GM23338 (cell line): ENCODE data around the gene BCL2A1. TPM values are rescaled to one million over a fixed set of nuclear protein-coding genes. Genes with fewer than 3 reads are reported as not detected.
"Not testable (repeated sequence)": the region's sequence is repeated elsewhere in the genome, so short reads cannot be mapped to it uniquely, and the experiment has no call there.

Experiments
- ATAC-seq: fragments of 200-7000 bp; cut with Tn5 transposase; 3 replicates; pipeline ENCODE4 v1.9.1; 2020
- DNase-seq: peaks from one replicate; pipeline ENCODE4 v3.0.0-alpha.2; 2015; ENCODE audit warnings: low spot score
- H2AFZ ChIP-seq: fragments of 200-600 bp; sonication (generic); 2 replicates; pipeline ENCODE4 v1.8.0; 2016; ENCODE audit warnings: antibody characterized with exemption, mild to moderate bottlenecking, moderate library complexity
- H3F3A ChIP-seq: fragments of 200-600 bp; sonication (generic); replicated peaks from 2 replicates; pipeline ENCODE4 v1.8.0; 2017; ENCODE audit warnings: antibody characterized with exemption, mixed run types, low read depth
- H3K27ac ChIP-seq: fragments of 200-600 bp; sonication (generic); 2 replicates; pipeline ENCODE4 v1.6.1; 2016; ENCODE audit warnings: low read depth
- H3K27me3 ChIP-seq: fragments of 200-600 bp; sonication (generic); 2 replicates; pipeline ENCODE4 v1.8.0; 2016; ENCODE audit warnings: mild to moderate bottlenecking, mixed run types, moderate library complexity; ENCODE audit not compliant: insufficient read depth
- H3K36me3 ChIP-seq: fragments of 200-600 bp; sonication (generic); 2 replicates; pipeline ENCODE4 v1.8.0; 2016; ENCODE audit warnings: mild to moderate bottlenecking; ENCODE audit not compliant: insufficient read depth
- H3K4me1 ChIP-seq: fragments of 200-600 bp; sonication (generic); 2 replicates; pipeline ENCODE4 v1.8.0; 2016; ENCODE audit warnings: mild to moderate bottlenecking, moderate library complexity; ENCODE audit not compliant: insufficient read depth
- H3K4me2 ChIP-seq: fragments of 200-600 bp; sonication (generic); 2 replicates; pipeline ENCODE4 v1.7.1; 2017; ENCODE audit warnings: mixed run types
- H3K4me3 ChIP-seq: fragments of 200-600 bp; sonication (generic); 2 replicates; pipeline ENCODE4 v1.6.1; 2016; ENCODE audit warnings: mixed run types
- H3K79me2 ChIP-seq: fragments of 200-600 bp; sonication (generic); replicated peaks from 2 replicates; pipeline ENCODE4 v1.8.0; 2017; ENCODE audit warnings: mild to moderate bottlenecking; ENCODE audit not compliant: insufficient read depth
- H3K9me2 ChIP-seq: fragments of 200-600 bp; sonication (generic); 2 replicates; pipeline ENCODE4 v1.8.0; 2017; ENCODE audit not compliant: insufficient read depth
- H4K20me1 ChIP-seq: fragments of 200-600 bp; sonication (generic); replicated peaks from 2 replicates; pipeline ENCODE4 v1.8.0; 2017; ENCODE audit warnings: mild to moderate bottlenecking; ENCODE audit not compliant: insufficient read depth
- H3K27ac Mint-ChIP-seq: 2 replicates; pipeline ENCODE4 v1.8.0; 2020; ENCODE audit warnings: inconsistent platforms, mild to moderate bottlenecking, moderate library complexity, mixed read lengths
- H3K27me3 Mint-ChIP-seq: 3 replicates; pipeline ENCODE4 v1.8.0; 2022; ENCODE audit warnings: low read depth, mild to moderate bottlenecking, moderate library complexity, mixed read lengths, inconsistent platforms; ENCODE audit not compliant: insufficient read depth, poor library complexity
- H3K36me3 Mint-ChIP-seq: 3 replicates; pipeline ENCODE4 v1.8.0; 2021; ENCODE audit warnings: low read depth, mild to moderate bottlenecking, inconsistent platforms, moderate library complexity, mixed read lengths
- H3K4me1 Mint-ChIP-seq: 3 replicates; pipeline ENCODE4 v1.8.0; 2020; ENCODE audit warnings: mild to moderate bottlenecking, inconsistent platforms, mixed read lengths
- H3K4me3 Mint-ChIP-seq: 3 replicates; pipeline ENCODE4 v1.8.0; 2021; ENCODE audit warnings: moderate library complexity, mild to moderate bottlenecking, inconsistent platforms, mixed read lengths
- H3K9me3 Mint-ChIP-seq: 3 replicates; pipeline ENCODE4 v1.8.0; 2020; ENCODE audit warnings: moderate library complexity, mild to moderate bottlenecking, inconsistent platforms, mixed read lengths
- CTCF ChIP-seq, 2 experiments: fragments of 200-600 bp in 1 of 2; sonication (generic) in 1 of 2; conservative IDR thresholded peaks; 2 replicates each; pipeline versions ENCODE4 v1.5.1 to v1.6.1; 2016 to 2017; ENCODE audit warnings: antibody characterized with exemption in 2 of 2, low read depth in 2 of 2, mild to moderate bottlenecking in 2 of 2, moderate library complexity in 1 of 2
- EZH2 ChIP-seq: fragments of 200-600 bp; sonication (generic); IDR thresholded peaks from one replicate; pipeline ENCODE4 v1.8.0; 2017; ENCODE audit warnings: antibody characterized with exemption, mild to moderate bottlenecking, low read depth; ENCODE audit not compliant: unreplicated experiment
- JUNB ChIP-seq: IDR thresholded peaks from one replicate; pipeline ENCODE4 v1.6.1; 2016; ENCODE audit warnings: antibody characterized with exemption; ENCODE audit not compliant: unreplicated experiment
- NANOG ChIP-seq: IDR thresholded peaks from 2 replicates; pipeline ENCODE4 v1.6.1; 2016; ENCODE audit warnings: antibody characterized with exemption, borderline replicate concordance
- ZNF114 ChIP-seq: fragments of 250-450 bp; sonication (Bioruptor Pico); IDR thresholded peaks from 2 replicates; pipeline ENCODE4 v1.5.0; 2020; ENCODE audit warnings: mild to moderate bottlenecking, moderate library complexity
- polyA plus RNA-seq: library from polyadenylated mRNA; unstranded; fragments of >200 nt; fragmentation: Nextera tagmentation; extraction: Ambion mirVana; gene quantifications from 2 replicates; pipeline ENCODE4 v1.2.1, GENCODE V29; 2016
- total RNA-seq: library from RNA; depleted of rRNA; stranded (reverse); fragments of >200 nt; shearing (Covaris generic); gene quantifications from 2 replicates; pipeline ENCODE4 v1.2.3, GENCODE V29; 2014

Gene BCL2A1
- total and polyA plus RNA-seq, 2 experiments from 2014 or later, result not detected

GRCh38 chr15:79918278-79918677 lies 52.7 kb downstream of the BCL2A1 start:
- Mint-ChIP-seq H3K36me3 (peaks cover 95% of the 10 kb centered on the region), H3K9me3 (peaks cover 93% of the 10 kb centered on the region), H3K4me1 (0 out of 3 replicates have a peak, but pooled peaks cover 2% of the 10 kb centered on the region), H3K4me3 (no peak overlapping the region), H3K27me3 (peaks cover 11% of the 10 kb centered on the region), H3K27ac (no peak overlapping the region)
- peaks cover 50% of the 10 kb centered on the region for H3K36me3 ChIP-seq
- H3K4me2 ChIP-seq, result no peak overlapping the region
- no peak overlapping the region for H3K27ac ChIP-seq
- H2AFZ ChIP-seq, result no peak overlapping the region
- H4K20me1 ChIP-seq, result no peaks in the 10 kb centered on the region; the same call in 1 of the 2 replicates
- H3K79me2 ChIP-seq, result peaks cover 67% of the 10 kb centered on the region
- no peak for DNase-seq
- ATAC-seq, result no peak
- no peaks in the 10 kb centered on the region for H3K27me3 ChIP-seq
- H3K4me1 ChIP-seq, result peaks cover 7% of the 10 kb centered on the region; the same call in 1 of the 2 replicates
- TF ChIP-seq CTCF (conservative IDR thresholded peaks at IDR 0.05; ENCODE audit: low read depth in 2 of 2) (no peak), ZNF114 (no peak), JUNB (no peak)
- H3F3A ChIP-seq, result no peaks in the 10 kb centered on the region
- no peaks in the 10 kb centered on the region; the same call in 1 of the 2 replicates for H3K9me2 ChIP-seq
- H3K4me3 ChIP-seq, result no peak overlapping the region

GRCh38 chr15:79916502-79917132 lies 54.4 kb downstream of the BCL2A1 start:
- H3K27ac ChIP-seq, result no peak overlapping the region
- no peak for ATAC-seq
- H3K4me2 ChIP-seq, result no peak overlapping the region

GRCh38 chr15:79915776-79916501 lies 55.1 kb downstream of the BCL2A1 start:
- ATAC-seq, H3K27ac Mint-ChIP-seq: not testable (repeated sequence)

More at GRCh38 chr15:79916502-79917132, 54.4 kb downstream of the BCL2A1 start:
- DNase-seq, result no peak
- Mint-ChIP-seq H3K27me3 (peaks cover 1% of the 10 kb centered on the region), H3K4me1 (0 out of 3 replicates have a peak, but pooled peaks cover 2% of the 10 kb centered on the region), H3K36me3 (peaks cover 98% of the 10 kb centered on the region), H3K9me3 (peaks cover 87% of the 10 kb centered on the region), H3K4me3 (no peak overlapping the region), H3K27ac (no peak overlapping the region)
- Histone ChIP-seq H3K79me2 (peaks cover 66% of the 10 kb centered on the region), H3K4me1 (0 out of 2 replicates have a peak, but pooled peaks cover under 1% of the 10 kb centered on the region), H3K27me3 (no peaks in the 10 kb centered on the region), H3K4me3 (no peak overlapping the region), H4K20me1 (no peaks in the 10 kb centered on the region; the same call in 1 of the 2 replicates), H3K9me2 (no peaks in the 10 kb centered on the region; the same call in 1 of the 2 replicates), H3F3A (no peaks in the 10 kb centered on the region), H2AFZ (no peak overlapping the region), H3K36me3 (peaks cover 49% of the 10 kb centered on the region)
- TF ChIP-seq NANOG, result no peak
- no peak for TF ChIP-seq EZH2

More at GRCh38 chr15:79915776-79916501, 55.1 kb downstream of the BCL2A1 start:
- H3K27me3 ChIP-seq, H3K4me3 ChIP-seq, H3K9me2 ChIP-seq, H3K4me1 ChIP-seq, H3K4me3 Mint-ChIP-seq, DNase-seq, H4K20me1 ChIP-seq, H2AFZ ChIP-seq, H3K27me3 Mint-ChIP-seq, H3K4me1 Mint-ChIP-seq, H3K27ac ChIP-seq, H3F3A ChIP-seq, H3K4me2 ChIP-seq: not testable (repeated sequence)
- Histone ChIP-seq H3K79me2 (peaks cover 65% of the 10 kb centered on the region), H3K36me3 (peaks cover 43% of the 10 kb centered on the region)
- Mint-ChIP-seq H3K36me3 (peaks cover 98% of the 10 kb centered on the region), H3K9me3 (peaks cover 81% of the 10 kb centered on the region)
